GM23248 (cell line): ENCODE measurements around the gene TMEM43.

ENCODE experiments used
- EZH2 ChIP-seq: fragments of 200-600 bp; sonication (generic); IDR thresholded peaks from 2 replicates; pipeline ENCODE4 v1.6.1; 2018; ENCODE audit warnings: antibody characterized with exemption, mild to moderate bottlenecking; ENCODE audit not compliant: insufficient read depth, poor library complexity, severe bottlenecking
- EZH2phosphoT487 ChIP-seq: fragments of 200-600 bp; sonication (generic); IDR thresholded peaks from 2 replicates; pipeline ENCODE4 v1.6.1; 2018; ENCODE audit warnings: antibody characterized with exemption, moderate library complexity, mild to moderate bottlenecking, low read depth; ENCODE audit not compliant: insufficient read depth

DNA sequence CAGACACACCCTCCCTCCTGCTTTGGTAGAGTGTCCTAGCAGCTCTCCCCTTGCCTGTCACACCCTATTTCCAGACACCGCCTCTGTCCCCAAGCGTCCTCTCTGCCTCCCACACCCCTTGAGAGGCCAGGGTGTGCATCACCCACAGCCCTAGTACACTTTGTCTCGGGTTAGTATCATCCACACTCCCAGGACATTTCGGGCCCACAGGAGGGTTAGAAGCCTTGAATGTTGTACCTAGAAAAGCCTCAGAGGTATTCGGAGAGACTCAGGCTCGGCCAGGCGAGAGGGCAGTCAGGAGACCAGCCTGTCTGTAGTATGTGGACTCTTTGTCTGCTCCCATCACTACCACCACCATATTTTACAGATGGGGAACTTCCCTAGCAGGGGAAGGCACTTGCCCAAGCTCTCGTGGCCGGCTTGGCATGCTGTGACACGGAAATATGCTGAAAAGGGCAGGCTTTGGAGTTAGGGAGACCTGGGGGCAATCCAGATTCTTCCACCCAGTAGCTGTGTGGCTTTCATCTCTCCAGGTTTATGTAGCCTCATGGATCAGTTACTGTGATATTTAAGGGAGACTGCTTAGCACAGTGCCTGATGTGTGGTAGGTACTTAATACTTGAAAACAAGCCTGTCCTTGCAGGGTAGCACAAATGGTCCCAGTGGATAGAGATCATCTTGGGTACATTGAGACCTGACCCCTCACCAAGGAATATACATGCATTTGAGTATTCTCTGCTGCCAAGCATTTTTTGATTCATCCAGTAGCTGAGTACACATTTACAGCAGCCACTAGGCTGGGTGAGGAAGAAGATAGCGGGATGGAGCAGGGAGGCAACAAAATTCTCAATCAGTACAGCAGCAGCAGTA is 1.4 kb downstream of the TMEM43 start:
- TF ChIP-seq EZH2 (no peak), EZH2phosphoT487 (no peak)
